Activated CD8-positive, alpha-beta memory T cell treated with anti-CD3 and anti-CD28 coated beads, Interleukin-2, amount 50 U/mL, for 4 hours (primary cell): ENCODE data around the gene COL1A2.

Experiments
- DNase-seq: peaks from one replicate; pipeline ENCODE4 v3.0.0-alpha.2; 2020

COL1A2 gene

GRCh38 chr7:94439893-94440381 is 45.2 kb downstream of the COL1A2 start:
- no peak for DNase-seq

DNA sequence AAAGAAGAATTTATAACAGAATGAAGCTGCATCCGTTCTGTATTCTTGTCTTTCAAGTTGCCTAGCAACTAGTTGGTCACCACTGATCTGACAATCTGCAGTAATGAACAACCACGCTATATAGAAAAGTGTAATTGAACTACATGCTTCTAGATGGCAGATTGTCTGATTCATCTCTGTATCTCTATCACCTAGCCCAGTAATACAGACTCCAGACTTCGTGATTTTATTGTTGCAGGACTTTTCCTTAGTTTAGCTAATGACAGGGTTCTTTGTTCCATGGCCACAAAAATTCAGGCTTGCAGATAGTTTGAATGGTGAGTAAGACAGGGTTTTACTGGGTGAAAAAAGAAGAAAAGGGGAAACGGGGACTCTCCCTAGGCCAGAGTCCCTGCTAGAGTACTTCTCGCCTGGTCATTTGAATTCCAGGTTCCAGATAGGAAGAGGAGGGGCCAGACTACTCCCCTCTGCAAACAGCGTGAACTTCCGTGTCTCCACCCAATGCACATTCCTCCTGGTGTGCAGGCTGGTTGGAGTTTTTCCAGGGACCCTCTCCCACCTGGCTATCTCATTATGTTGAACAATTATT is 45.9 kb downstream of the COL1A2 start:
- no peak for DNase-seq

DNA sequence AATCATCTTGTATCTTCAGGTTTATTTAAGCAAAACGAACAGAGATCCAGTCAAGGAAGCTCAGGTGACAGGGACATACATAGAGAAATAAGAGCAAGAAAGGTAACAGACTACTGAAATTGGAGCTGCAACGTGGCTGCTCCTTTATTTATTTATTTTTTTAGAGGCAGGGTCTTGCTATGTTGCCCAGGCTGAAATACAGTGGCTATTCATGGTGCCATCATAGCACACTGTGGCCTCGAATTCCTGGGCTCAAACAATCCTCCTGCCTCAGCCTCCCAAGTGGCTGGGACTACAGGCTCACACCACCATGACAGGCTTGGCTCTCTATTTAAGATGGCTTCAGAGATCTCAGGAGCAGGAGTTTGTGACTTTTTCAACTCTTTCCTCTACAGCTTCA is 46.4 kb downstream of the COL1A2 start:
- DNase-seq, result no peak

GRCh38 chr7:94442639-94443038 is 47.9 kb downstream of the COL1A2 start:
- no peak for DNase-seq

- no peak for DNase-seq
Observed at GRCh38 chr7:94444813-94445212, 50.1 kb downstream of the COL1A2 start.

DNA sequence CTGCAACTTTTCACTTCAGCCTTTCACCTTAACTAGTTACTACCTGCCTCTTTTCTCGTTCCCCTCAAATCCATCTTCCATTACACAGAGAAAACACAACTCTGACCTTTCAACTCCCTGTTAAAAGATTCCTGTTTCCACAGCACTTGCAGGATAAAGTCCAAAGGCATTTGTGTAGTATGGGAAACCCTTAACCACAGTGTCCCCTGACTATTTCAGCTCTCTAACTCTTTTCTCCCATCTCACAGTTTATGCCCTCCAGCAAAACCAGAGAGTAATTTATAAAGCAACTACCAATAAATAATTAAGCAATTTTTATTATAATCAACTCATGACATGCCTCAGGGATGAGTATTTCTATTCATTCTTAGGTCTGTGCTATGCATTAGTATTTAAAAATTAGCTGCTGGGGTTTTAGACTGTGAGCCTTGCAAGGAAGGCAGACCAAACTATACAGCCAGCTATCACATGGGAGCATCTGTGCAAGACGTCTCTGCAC is 51.0 kb downstream of the COL1A2 start:
- DNase-seq, result no peak

- no peak for DNase-seq
Observed at GRCh38 chr7:94446308-94446707, 51.6 kb downstream of the COL1A2 start.

- no peak for DNase-seq
Observed at GRCh38 chr7:94449151-94449725, 54.5 kb downstream of the COL1A2 start.

DNA sequence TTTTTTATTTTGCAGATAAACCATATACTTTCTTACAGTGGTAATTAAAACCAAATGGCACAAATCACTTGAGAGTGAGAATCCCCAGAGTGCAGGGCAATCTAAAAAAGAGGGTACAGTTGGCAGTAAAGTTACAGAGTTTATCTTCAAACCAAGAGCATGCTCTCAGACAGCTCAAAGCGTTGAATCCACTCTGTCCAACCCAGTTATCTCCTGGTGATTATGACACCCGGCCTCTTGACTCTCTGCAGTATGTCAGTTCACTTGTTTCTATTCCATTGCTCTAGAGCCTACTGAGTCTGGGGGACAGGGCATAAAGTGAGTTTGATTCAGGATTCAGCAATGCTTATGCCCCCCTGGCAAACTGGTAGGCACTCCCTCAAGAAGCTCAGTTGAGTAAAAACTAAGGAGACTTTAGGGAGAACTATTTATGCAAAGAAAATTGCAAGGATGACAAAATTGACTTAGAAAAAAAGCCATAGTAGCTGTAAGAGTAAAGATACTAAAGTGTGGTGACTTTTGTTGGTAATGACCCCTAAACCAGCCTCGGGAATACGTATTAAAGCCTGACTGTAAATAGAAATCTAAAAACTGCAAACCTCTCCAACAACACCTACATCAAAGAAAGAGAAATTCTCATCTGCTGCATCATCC is 55.5 kb downstream of the COL1A2 start:
- DNase-seq, result no peak

DNA sequence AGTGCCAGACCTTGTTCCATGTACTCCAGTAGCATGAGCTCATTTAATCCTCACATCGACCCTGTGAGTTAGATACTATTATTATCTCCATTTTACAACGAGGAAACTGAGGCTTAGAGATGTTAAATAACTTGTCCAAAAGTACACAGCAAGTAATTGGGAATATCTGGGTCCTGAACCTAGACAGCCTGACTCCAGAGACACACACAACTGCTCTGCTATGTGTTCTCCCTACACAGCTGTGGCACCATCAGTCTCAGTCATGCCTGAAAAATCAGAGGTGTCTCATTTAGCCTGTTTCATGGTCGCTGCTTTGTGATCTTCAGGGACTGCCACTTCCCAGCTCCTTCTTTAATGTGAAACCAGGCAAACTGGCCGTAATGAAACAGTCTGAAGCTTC is 56.5 kb downstream of the COL1A2 start:
- no peak for DNase-seq

GRCh38 chr7:94452239-94452638 is 57.5 kb downstream of the COL1A2 start:
- no peak for DNase-seq

- no peak for DNase-seq
Observed at GRCh38 chr7:94453898-94454297, 59.2 kb downstream of the COL1A2 start.

DNA sequence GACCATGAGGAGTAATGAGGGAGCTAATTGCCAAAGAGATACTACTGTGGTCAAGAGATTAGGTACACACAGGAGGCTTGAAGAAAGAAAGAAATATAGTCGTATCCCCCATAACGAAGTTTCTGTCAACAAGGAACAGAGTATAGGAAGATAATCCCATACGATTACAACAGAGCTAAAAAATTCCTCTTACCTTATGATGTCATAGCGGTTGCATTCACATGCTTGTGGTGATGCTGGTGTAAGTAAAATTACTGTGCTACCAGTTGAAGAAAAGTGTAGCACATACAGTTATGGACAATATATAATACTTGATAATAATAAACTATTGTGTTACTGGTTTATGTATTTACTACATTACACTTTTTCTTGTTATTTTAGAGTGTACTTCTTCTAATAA is 63.3 kb downstream of the COL1A2 start:
- DNase-seq, result no peak

DNA sequence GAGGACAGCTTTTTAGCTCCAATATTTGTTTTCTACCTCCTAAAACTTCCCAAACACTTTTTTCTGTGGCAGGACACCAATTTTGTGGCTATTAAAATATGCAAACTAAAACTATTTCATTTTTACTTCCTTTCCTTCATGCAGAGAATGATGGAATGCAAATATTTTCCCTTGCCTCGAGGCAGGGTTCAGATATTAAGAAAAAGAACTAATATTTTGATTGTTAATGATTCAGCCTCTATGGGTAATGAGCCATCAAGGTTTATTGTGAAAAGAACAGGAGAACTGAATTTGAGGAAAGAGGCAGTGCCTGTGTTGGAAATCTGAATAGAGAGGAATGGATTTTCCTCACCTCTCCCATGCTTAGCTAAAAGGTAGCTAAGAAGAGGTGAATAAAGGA is 71.8 kb downstream of the COL1A2 start:
- DNase-seq, result no peak

- DNase-seq, result no peak
Observed at GRCh38 chr7:94471604-94472003, 76.9 kb downstream of the COL1A2 start.

- no peak for DNase-seq
Observed at GRCh38 chr7:94472608-94473007, 77.9 kb downstream of the COL1A2 start.

DNA sequence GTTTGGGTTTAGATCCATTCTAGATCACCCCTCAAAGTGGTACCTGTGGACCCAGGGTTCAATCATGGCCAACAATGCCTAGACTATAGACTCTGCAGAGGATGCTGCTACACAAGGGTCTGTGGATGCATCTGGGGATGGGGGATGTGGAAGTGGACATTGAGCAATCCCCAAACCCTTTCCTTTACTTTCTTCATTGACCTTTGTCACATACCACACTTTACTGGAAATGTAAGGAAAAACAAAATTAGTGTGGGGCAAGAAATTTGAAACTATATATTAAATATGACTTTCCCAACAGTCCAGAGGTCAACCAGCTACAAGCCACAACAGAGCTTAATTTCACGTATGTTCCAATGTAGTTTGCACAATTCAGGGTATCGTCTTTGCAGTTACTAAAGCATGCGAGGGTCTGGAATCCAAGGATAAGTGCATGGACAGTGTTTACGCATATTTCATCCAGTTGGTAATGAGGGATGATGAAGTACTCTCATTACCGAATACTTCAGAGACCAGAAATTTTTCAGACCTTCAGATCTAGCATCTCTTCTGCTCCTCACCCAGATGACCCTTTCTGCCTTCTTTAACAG is 81.7 kb downstream of the COL1A2 start:
- no peak for DNase-seq

DNA sequence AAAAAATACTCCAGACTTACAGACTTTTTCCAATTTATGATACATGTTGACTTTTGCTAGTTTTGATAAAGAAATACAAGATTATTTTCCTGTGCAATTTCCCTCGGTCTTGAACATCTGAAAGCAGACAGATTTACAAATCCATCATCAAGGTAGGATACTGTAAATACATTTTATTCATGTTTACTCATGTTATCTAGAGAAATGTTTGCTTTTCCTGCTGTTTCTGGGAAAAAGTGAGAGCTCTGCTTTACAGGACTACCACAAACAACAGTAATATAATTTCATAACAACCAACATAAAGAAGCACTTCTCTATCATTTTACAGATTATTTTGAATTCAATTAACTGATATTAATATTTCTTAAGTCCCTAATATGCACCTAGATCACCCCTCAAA is 83.2 kb downstream of the COL1A2 start:
- no peak for DNase-seq

DNA sequence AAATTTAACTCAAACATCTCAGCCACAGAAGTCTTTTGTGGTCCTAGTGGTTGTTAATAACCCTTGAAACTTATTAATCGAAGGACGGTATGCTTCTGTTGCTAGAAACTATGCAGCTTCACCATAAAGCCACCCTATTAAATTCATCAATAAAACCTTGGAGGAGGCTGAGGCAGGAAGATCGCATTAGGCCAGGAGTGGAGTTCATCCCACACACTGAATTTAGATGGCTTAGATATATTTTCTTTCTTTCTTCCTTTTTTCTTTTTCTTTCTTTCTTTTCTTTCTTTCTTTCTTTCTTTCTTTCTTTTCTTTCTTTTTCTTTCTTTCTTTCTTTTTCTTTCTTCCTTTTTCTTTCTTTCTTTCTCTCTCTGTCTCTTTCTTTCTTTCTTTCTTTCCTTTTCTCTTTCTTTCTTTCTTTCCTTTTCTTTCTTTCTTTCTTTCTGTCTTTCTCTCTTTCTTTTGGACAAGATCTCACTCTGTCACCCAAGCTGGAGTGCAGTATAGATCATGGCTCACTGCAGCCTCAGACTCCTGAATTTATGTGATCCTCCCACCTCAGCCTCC is 84.0 kb downstream of the COL1A2 start:
- DNase-seq, result no peak
